Liver (tissue), 9 donors: ENCODE measurements around the gene PDXDC1. TPM values are rescaled to one million over a fixed set of nuclear protein-coding genes. Genes with fewer than 3 reads are reported as not detected.

Experiments used
- DNase-seq: peaks from one replicate; pipeline ENCODE4 v3.0.0-alpha.2; 2017; ENCODE audit warnings: low spot score
- H3K27ac ChIP-seq, 2 donors: one replicate each; pipeline ENCODE4 v1.7.0; 2013; ENCODE audit warnings: inconsistent platforms in 2 of 2, low read length in 2 of 2, control low read depth in 1 of 2, low read depth in 1 of 2, mild to moderate bottlenecking in 1 of 2
- H3K27me3 ChIP-seq, 4 donors: one replicate each; pipeline versions ENCODE4 v1.6.1 to v1.7.0; 2013; ENCODE audit warnings: low read length in 3 of 4, inconsistent platforms in 1 of 4, mild to moderate bottlenecking in 1 of 4, moderate library complexity in 1 of 4; ENCODE audit not compliant: control insufficient read depth in 4 of 4, insufficient read depth in 4 of 4
- H3K36me3 ChIP-seq, 4 donors: one replicate each; pipeline versions ENCODE4 v1.6.1 to v1.7.0; 2013; ENCODE audit warnings: low read length in 3 of 4, mild to moderate bottlenecking in 3 of 4, low read depth in 1 of 4, moderate library complexity in 1 of 4; ENCODE audit not compliant: control insufficient read depth in 4 of 4, insufficient read depth in 3 of 4
- H3K4me1 ChIP-seq, 4 donors: one replicate each; pipeline versions ENCODE4 v1.6.1 to v1.7.0; 2013; ENCODE audit warnings: low read length in 3 of 4, mild to moderate bottlenecking in 3 of 4, moderate library complexity in 1 of 4; ENCODE audit not compliant: control insufficient read depth in 4 of 4, insufficient read depth in 4 of 4
- H3K4me3 ChIP-seq, 3 donors: one replicate each; pipeline versions ENCODE4 v1.6.1 to v1.7.0; 2013; ENCODE audit warnings: low read length in 3 of 3, control low read depth in 1 of 3, low read depth in 1 of 3, mild to moderate bottlenecking in 1 of 3
- H3K9ac ChIP-seq, 2 donors: one replicate each; pipeline ENCODE4 v1.7.0; 2013; ENCODE audit warnings: low read length in 2 of 2, mild to moderate bottlenecking in 2 of 2, moderate library complexity in 2 of 2, control low read depth in 1 of 2, low read depth in 1 of 2
- H3K9me3 ChIP-seq, 4 donors: one replicate each; pipeline versions ENCODE4 v1.6.1 to v1.7.0; 2013; ENCODE audit warnings: low read length in 3 of 4; ENCODE audit not compliant: control insufficient read depth in 4 of 4
- ATF3 ChIP-seq: IDR thresholded peaks from 2 replicates; pipeline ENCODE4 v1.6.1; 2016; ENCODE audit warnings: antibody characterized with exemption
- EGR1 ChIP-seq, 2 donors: IDR thresholded peaks; 2 replicates each; pipeline ENCODE4 v1.6.1; 2016 to 2018; ENCODE audit warnings: antibody characterized with exemption in 2 of 2, low read depth in 2 of 2
- FOXA1 ChIP-seq: IDR thresholded peaks from 2 replicates; pipeline ENCODE4 v1.6.1; 2016; ENCODE audit warnings: antibody characterized with exemption
- FOXA2 ChIP-seq: IDR thresholded peaks from 2 replicates; pipeline ENCODE4 v1.6.1; 2016; ENCODE audit warnings: antibody characterized with exemption
- GABPA ChIP-seq, 2 donors: IDR thresholded peaks in 1 of 2; conservative IDR thresholded peaks in 1 of 2; 2 replicates each; pipeline ENCODE4 v1.6.1; 2016; ENCODE audit warnings: antibody characterized with exemption in 2 of 2, mild to moderate bottlenecking in 1 of 2, moderate library complexity in 1 of 2
- HNF4A ChIP-seq, 2 donors: conservative IDR thresholded peaks; 2 replicates each; pipeline ENCODE4 v1.6.1; 2016; ENCODE audit warnings: antibody characterized with exemption in 2 of 2, mild to moderate bottlenecking in 2 of 2
- HNF4G ChIP-seq: IDR thresholded peaks from 2 replicates; pipeline ENCODE4 v1.6.1; 2016; ENCODE audit warnings: antibody characterized with exemption
- JUND ChIP-seq, 2 donors: IDR thresholded peaks; 2 replicates each; pipeline ENCODE4 v1.6.1; 2016; ENCODE audit warnings: antibody characterized with exemption in 2 of 2
- MAX ChIP-seq: IDR thresholded peaks from 2 replicates; pipeline ENCODE4 v1.6.1; 2016; ENCODE audit warnings: antibody characterized with exemption
- NR2F2 ChIP-seq: IDR thresholded peaks from 2 replicates; pipeline ENCODE4 v1.6.1; 2016; ENCODE audit warnings: antibody characterized with exemption
- RAD21 ChIP-seq, 2 donors: IDR thresholded peaks; 2 replicates each; pipeline ENCODE4 v1.6.1; 2016; ENCODE audit warnings: antibody characterized with exemption in 2 of 2, mild to moderate bottlenecking in 2 of 2
- RXRA ChIP-seq, 2 donors: IDR thresholded peaks; 2 replicates each; pipeline ENCODE4 v1.6.1; 2017 to 2018; ENCODE audit warnings: antibody characterized with exemption in 2 of 2, mild to moderate bottlenecking in 1 of 2
- SP1 ChIP-seq: IDR thresholded peaks from 2 replicates; pipeline ENCODE4 v1.6.1; 2018; ENCODE audit warnings: antibody characterized with exemption, mild to moderate bottlenecking
- TAF1 ChIP-seq: conservative IDR thresholded peaks from 2 replicates; pipeline ENCODE4 v1.6.1; 2016; ENCODE audit warnings: antibody characterized with exemption, mild to moderate bottlenecking
- YY1 ChIP-seq: IDR thresholded peaks from 2 replicates; pipeline ENCODE4 v1.6.1; 2016; ENCODE audit warnings: antibody characterized with exemption, mild to moderate bottlenecking
- ZBTB33 ChIP-seq: IDR thresholded peaks from 2 replicates; pipeline ENCODE4 v1.6.1; 2016; ENCODE audit warnings: antibody characterized with exemption
- WGBS: extraction: QIAGEN DNeasy Blood & Tissue Kit; methylation state at CpG from one replicate; pipeline ENCODE4 v1.1.7; 2013; 5-methylcytosine and 5-hydroxymethylcytosine counted together
- polyA plus RNA-seq, 2 donors: library from polyadenylated mRNA; stranded (reverse) in 1 of 2; unstranded in 1 of 2; fragments of 200-250 nt in 1 of 2; fragments of >200 nt in 1 of 2; fragmentation: Nextera tagmentation in 1 of 2; extraction: Ambion mirVana in 1 of 2; gene quantifications; one replicate each; pipeline versions ENCODE4 v1.2.1 to v1.2.3, GENCODE V29; 2013 to 2015
- total RNA-seq, 2 donors: library from RNA; depleted of rRNA; stranded (reverse); fragments of >200 nt; gene quantifications; one replicate each; pipeline ENCODE4 v1.2.3, GENCODE V29; 2014
- TF ChIP-seq, protein P1 (sequence below): fragments of 150-350 bp; IDR thresholded peaks from 2 replicates; pipeline ENCODE4 v1.5.1; 2017; ENCODE audit warnings: improper control_type of control experiment, low read depth, low read length; ENCODE audit not compliant: missing input control
- TF ChIP-seq, protein P2 (sequence below): IDR thresholded peaks from 2 replicates; pipeline ENCODE4 v1.6.1; 2016; ENCODE audit warnings: antibody characterized with exemption, mild to moderate bottlenecking
- donor health status: healthy.
- donor health status: healthy.
- donor health status: healthy.
- donor health status: healthy.
- donor health status: healthy.

Gene PDXDC1
- total and polyA plus RNA-seq, 4 donors: 44.7 to 165 (median 58.0) TPM

DNA sequence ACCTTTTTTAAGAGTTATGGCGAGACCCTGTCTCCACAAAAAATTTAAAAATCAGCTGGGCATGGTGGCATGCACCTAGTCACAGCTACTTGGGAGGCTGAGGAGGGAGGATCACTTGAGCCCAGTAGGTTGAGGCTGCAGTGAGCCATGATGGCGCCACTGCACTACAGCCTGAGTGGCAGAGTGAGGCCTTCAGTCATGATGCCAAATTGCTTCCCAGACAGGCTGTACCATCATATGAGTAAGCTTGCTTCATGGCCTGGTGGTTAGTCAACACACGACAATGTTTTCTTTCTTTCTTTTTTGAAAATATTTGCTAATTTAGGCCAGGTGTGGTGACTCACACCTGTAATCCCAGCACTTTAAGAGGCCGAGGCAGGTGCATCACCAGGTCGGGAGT lies 68.5 kb downstream of the PDXDC1 start:
- Histone ChIP-seq H3K9ac (no peak overlapping the region), H3K4me3 (no peak overlapping the region), H3K27me3 (no peaks in the 10 kb centered on the region), H3K27ac (no peak overlapping the region), H3K4me1 (peaks cover 4 to 29% (median 20%) of the 10 kb centered on the region in 4 donors), H3K9me3 (no peaks in the 10 kb centered on the region), H3K36me3 (peaks cover 11 to 24% (median 20%) of the 10 kb centered on the region in 4 donors)
- no peak for DNase-seq
- WGBS: 91% methylated on average over 5 of the region's 5 CpGs
- no peak for TF ChIP-seq GABPA (IDR thresholded peaks at IDR 0.05 in 1 of 2, conservative IDR thresholded peaks at IDR 0.05 in 1 of 2)
- no peak for TF ChIP-seq ZBTB33
- no peak for TF ChIP-seq NR2F2
- TF ChIP-seq EGR1 (IDR thresholded peaks at IDR 0.05; ENCODE audit: low read depth in 2 of 2): no peak
- TF ChIP-seq FOXA2: no peak
- TF ChIP-seq, protein P1, sequence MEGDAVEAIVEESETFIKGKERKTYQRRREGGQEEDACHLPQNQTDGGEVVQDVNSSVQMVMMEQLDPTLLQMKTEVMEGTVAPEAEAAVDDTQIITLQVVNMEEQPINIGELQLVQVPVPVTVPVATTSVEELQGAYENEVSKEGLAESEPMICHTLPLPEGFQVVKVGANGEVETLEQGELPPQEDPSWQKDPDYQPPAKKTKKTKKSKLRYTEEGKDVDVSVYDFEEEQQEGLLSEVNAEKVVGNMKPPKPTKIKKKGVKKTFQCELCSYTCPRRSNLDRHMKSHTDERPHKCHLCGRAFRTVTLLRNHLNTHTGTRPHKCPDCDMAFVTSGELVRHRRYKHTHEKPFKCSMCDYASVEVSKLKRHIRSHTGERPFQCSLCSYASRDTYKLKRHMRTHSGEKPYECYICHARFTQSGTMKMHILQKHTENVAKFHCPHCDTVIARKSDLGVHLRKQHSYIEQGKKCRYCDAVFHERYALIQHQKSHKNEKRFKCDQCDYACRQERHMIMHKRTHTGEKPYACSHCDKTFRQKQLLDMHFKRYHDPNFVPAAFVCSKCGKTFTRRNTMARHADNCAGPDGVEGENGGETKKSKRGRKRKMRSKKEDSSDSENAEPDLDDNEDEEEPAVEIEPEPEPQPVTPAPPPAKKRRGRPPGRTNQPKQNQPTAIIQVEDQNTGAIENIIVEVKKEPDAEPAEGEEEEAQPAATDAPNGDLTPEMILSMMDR: no peak
- TF ChIP-seq, protein P2, sequence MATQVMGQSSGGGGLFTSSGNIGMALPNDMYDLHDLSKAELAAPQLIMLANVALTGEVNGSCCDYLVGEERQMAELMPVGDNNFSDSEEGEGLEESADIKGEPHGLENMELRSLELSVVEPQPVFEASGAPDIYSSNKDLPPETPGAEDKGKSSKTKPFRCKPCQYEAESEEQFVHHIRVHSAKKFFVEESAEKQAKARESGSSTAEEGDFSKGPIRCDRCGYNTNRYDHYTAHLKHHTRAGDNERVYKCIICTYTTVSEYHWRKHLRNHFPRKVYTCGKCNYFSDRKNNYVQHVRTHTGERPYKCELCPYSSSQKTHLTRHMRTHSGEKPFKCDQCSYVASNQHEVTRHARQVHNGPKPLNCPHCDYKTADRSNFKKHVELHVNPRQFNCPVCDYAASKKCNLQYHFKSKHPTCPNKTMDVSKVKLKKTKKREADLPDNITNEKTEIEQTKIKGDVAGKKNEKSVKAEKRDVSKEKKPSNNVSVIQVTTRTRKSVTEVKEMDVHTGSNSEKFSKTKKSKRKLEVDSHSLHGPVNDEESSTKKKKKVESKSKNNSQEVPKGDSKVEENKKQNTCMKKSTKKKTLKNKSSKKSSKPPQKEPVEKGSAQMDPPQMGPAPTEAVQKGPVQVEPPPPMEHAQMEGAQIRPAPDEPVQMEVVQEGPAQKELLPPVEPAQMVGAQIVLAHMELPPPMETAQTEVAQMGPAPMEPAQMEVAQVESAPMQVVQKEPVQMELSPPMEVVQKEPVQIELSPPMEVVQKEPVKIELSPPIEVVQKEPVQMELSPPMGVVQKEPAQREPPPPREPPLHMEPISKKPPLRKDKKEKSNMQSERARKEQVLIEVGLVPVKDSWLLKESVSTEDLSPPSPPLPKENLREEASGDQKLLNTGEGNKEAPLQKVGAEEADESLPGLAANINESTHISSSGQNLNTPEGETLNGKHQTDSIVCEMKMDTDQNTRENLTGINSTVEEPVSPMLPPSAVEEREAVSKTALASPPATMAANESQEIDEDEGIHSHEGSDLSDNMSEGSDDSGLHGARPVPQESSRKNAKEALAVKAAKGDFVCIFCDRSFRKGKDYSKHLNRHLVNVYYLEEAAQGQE: no peak
- TF ChIP-seq JUND (IDR thresholded peaks at IDR 0.05): no peak
- TF ChIP-seq ATF3: no peak
- no peak for TF ChIP-seq TAF1
- no peak for TF ChIP-seq MAX
- no peak for TF ChIP-seq FOXA1
- TF ChIP-seq HNF4A (conservative IDR thresholded peaks at IDR 0.05): no peak
- no peak for TF ChIP-seq RXRA (IDR thresholded peaks at IDR 0.05)
- no peak for TF ChIP-seq SP1
- no peak for TF ChIP-seq RAD21 (IDR thresholded peaks at IDR 0.05)
- TF ChIP-seq YY1: no peak
- no peak for TF ChIP-seq HNF4G
